ENCODE data around the gene CDC45.

- TF ChIP-seq, protein P1, sequence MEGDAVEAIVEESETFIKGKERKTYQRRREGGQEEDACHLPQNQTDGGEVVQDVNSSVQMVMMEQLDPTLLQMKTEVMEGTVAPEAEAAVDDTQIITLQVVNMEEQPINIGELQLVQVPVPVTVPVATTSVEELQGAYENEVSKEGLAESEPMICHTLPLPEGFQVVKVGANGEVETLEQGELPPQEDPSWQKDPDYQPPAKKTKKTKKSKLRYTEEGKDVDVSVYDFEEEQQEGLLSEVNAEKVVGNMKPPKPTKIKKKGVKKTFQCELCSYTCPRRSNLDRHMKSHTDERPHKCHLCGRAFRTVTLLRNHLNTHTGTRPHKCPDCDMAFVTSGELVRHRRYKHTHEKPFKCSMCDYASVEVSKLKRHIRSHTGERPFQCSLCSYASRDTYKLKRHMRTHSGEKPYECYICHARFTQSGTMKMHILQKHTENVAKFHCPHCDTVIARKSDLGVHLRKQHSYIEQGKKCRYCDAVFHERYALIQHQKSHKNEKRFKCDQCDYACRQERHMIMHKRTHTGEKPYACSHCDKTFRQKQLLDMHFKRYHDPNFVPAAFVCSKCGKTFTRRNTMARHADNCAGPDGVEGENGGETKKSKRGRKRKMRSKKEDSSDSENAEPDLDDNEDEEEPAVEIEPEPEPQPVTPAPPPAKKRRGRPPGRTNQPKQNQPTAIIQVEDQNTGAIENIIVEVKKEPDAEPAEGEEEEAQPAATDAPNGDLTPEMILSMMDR (IDR thresholded peaks at IDR 0.05; ENCODE audit: low read depth, low read length) = no peak
- no peak for TF ChIP-seq POLR2A (IDR thresholded peaks at IDR 0.05; ENCODE audit: extremely low read depth, insufficient read length)
- TF ChIP-seq, protein P2, sequence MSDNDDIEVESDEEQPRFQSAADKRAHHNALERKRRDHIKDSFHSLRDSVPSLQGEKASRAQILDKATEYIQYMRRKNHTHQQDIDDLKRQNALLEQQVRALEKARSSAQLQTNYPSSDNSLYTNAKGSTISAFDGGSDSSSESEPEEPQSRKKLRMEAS (IDR thresholded peaks at IDR 0.05; ENCODE audit: low read depth, low read length) = no peak
- no peak for TF ChIP-seq MYC (IDR thresholded peaks at IDR 0.05; ENCODE audit: low read depth, low read length)
These were observed 25.4 kb downstream of the CDC45 start for GRCh38 chr22:19504900-19505734.

Measured in NB4 (cell line).